Tibial nerve (tissue), 4 donors: ENCODE results near the gene B3GNT5.

Experiments used
- EP300 ChIP-seq, 2 donors: sonication (generic); formaldehyde crosslinking; IDR thresholded peaks; one replicate each; pipeline ENCODE4 v1.6.1; 2017; ENCODE audit warnings: antibody characterized with exemption in 2 of 2, mild to moderate bottlenecking in 1 of 2
- TF ChIP-seq, protein P1 (sequence below), 5 experiments: fragments of 200-600 bp in 3 of 5; fragments of 450-650 bp in 2 of 5; sonication (generic) in 3 of 5; IDR thresholded peaks; one replicate each; pipeline ENCODE4 v1.5.1; 2016 to 2019; ENCODE audit warnings: antibody characterized with exemption in 5 of 5, mild to moderate bottlenecking in 3 of 5, moderate library complexity in 2 of 5

DNA sequence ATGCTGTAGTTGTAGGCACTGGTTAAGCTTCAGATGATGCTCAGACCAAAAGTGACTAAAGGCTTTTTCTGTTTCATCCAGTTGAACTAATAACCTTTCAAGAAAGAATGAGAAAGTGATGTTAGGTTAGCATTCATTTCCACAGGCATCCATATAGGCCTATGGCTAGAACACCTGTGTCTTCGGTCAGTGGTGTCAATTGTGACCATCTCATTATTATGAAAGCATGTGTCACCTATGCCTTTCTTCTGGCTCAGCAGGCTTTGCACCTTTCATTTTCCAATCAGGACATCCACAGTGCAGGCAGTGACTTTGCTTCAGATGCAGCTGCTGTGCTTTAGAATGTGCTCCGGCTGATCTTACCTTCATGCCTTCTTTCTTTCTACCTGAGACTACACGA is 57.9 kb downstream of the B3GNT5 start:
- no peak for TF ChIP-seq EP300 (IDR thresholded peaks at IDR 0.05)
- TF ChIP-seq, protein P1, sequence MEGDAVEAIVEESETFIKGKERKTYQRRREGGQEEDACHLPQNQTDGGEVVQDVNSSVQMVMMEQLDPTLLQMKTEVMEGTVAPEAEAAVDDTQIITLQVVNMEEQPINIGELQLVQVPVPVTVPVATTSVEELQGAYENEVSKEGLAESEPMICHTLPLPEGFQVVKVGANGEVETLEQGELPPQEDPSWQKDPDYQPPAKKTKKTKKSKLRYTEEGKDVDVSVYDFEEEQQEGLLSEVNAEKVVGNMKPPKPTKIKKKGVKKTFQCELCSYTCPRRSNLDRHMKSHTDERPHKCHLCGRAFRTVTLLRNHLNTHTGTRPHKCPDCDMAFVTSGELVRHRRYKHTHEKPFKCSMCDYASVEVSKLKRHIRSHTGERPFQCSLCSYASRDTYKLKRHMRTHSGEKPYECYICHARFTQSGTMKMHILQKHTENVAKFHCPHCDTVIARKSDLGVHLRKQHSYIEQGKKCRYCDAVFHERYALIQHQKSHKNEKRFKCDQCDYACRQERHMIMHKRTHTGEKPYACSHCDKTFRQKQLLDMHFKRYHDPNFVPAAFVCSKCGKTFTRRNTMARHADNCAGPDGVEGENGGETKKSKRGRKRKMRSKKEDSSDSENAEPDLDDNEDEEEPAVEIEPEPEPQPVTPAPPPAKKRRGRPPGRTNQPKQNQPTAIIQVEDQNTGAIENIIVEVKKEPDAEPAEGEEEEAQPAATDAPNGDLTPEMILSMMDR (IDR thresholded peaks at IDR 0.05) = no peak
